GM18502 (cell line): ENCODE data around the gene MYL7.
"Not testable (repeated sequence)": the region's sequence is repeated elsewhere in the genome, so short reads cannot be mapped to it uniquely, and the experiment has no call there.

Experiments used
- ATAC-seq: cut with Tn5 transposase; IDR thresholded peaks from one replicate; pipeline ENCODE4 v1.9.1; 2021; ENCODE audit warnings: mild to moderate bottlenecking; ENCODE audit not compliant: unreplicated experiment, poor library complexity

MYL7 gene

DNA sequence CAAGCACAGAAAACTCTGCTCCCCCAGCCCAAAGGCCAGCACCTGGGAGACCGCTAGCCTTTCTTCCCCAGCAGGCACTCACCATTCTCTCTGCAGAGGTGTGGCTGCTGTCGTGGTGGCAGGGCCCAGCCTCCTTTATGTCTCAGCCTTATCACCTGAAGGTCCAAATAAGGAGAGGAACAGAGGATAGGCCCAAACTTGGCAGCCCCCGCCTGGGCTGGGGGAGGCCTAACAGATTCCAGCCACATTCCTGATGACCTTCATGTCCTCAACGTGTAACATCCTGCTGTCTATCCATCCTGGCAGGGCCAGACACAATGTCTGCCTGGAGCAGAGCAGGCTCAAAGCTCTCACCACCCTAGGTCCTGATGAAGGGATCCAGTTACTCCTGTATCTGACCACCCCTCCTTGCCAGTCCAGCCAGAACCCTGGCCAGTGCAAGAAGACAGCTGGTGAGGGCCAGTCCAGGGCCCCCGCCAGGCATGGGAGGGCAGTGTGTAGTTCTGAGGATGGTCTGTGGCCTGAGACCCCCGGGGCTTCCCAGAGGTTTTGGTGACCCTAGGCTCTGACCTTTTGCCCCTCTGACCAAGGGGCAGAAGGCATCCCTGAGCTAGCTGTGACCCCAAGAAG, at the start of gene MYL7:
Gene MYL7, minus strand, starts transcription at position 112 of the 630 bp plus-strand sequence. Its CDS starts 27 bp downstream, at position 85.
- ATAC-seq = no peak

- ATAC-seq = no peak
These were observed 49.1 kb upstream of the MYL7 start for GRCh38 chr7:44189993-44190872.

GRCh38 chr7:44189286-44189992, 48.3 kb upstream of the MYL7 start, which contains the start of gene GCK:
Gene GCK, minus strand, starts transcription at chr7:44189439. Its CDS starts 486 bp downstream, at chr7:44188953.
- ATAC-seq = no peak

DNA sequence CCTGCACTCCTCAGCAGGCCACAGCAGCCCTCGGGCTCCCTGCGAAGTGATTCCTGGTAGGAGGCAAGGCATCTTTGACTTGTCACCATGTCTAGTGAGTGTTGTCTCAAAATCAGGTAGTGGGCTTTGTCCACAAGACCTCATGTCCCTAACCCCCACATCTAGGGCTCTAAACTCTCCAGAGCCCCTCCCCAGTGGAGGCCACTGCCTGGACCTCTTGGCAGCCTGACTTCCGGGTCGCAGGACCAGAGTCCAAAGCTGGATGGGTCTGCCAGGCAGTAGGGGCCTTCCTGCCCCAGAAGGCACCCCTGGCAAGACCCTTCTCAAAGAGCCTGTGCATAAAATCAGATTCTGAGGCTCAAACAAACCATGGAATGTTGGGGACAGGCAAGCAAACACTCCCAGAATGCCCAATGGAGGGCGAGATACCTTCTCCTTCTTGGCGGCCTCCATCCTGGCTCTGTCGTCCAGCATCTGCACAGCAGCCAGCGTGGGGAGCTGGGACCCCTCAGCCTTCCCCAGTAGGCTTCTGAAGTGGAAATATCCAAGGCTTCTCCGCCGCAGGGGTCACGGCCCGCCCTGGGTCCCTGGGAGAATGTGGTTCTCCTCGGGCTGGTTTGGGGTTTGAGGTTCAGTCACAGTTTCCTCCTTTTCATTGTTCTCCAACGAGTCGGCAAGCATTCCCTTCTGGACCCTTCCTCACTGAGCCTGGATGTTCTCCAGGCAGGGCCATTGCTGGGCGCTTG, 47.5 kb upstream of the MYL7 start:
- ATAC-seq = no peak

DNA sequence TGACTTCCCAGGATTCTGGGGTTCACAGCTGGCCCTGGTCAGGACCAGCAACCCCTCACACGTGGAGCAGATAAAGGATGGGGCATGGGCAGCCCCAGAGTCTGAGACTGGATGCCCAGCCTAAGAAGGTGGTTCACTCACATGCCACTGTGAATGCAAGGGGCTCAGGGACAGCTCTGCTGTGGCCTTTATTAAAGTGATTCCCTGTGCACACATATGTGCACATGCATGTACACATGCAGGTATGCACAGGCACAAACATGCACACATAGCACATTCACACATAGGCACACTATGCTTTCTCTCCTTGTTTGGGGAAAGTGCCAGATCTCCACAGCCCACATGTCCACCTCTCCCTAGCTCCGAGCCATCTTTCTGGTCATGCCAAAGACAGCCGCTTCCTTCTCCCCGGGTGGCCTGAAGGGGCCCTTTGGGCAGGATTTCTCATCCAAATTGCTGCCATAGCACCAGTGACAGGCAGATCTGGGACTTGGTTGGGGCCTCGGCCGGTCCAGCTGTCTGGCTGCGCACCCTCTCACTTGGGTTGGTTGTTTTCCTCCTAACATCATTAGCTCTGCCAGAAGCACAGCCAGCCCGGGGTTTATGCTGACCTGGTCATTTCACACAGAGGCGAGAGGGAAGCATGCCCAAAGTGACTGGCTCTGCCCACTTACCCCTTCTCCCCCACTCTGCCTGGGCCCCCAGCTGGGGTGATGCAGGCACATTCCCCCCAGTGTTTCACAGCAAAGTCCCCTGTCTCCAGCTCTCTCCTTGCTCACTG, 46.7 kb upstream of the MYL7 start:
- ATAC-seq = no peak

GRCh38 chr7:44186736-44187135, 45.6 kb upstream of the MYL7 start:
- ATAC-seq = no peak

- no peak for ATAC-seq
These were observed 44.6 kb upstream of the MYL7 start for GRCh38 chr7:44185729-44186128.

- no peak for ATAC-seq
These were observed 43.8 kb upstream of the MYL7 start for GRCh38 chr7:44184873-44185446.

GRCh38 chr7:44184206-44184872, 43.2 kb upstream of the MYL7 start:
- ATAC-seq = no peak

- no peak for ATAC-seq
These were observed 42.3 kb upstream of the MYL7 start for GRCh38 chr7:44183386-44183785.

- no peak for ATAC-seq
These were observed 41.7 kb upstream of the MYL7 start for GRCh38 chr7:44182827-44183226.

GRCh38 chr7:44180631-44181030, 39.5 kb upstream of the MYL7 start:
- no peak for ATAC-seq

- ATAC-seq = no peak
These were observed 36.5 kb upstream of the MYL7 start for GRCh38 chr7:44177570-44178131.

- no peak for ATAC-seq
These were observed 35.4 kb upstream of the MYL7 start for GRCh38 chr7:44176486-44176885.

DNA sequence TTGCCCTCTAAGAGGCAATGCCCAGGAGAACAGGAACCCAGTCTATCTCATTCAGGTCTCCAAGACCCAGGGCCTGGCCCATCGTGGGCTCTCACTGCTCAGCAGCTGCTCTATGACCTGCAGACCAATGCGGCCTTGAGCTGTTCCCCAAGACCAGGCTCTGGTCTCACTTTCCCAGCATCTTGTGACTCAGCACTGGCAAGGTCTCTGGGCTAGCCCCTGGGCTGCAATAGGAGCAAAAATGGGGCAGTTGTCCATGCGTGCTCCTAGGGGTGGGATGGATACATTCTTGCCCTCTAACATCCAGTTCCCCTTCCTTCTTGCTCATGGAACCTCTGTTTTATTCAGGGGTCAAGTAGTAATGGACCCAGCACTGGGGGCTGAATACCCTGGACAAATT, 34.6 kb upstream of the MYL7 start:
- no peak for ATAC-seq

GRCh38 chr7:44174694-44174948, 33.5 kb upstream of the MYL7 start:
- ATAC-seq = not testable (repeated sequence)

GRCh38 chr7:44173911-44174693, 33.0 kb upstream of the MYL7 start:
- ATAC-seq = no peak
